H1 (cell line): ENCODE data around the gene CENPP. TPM values are rescaled to one million over a fixed set of nuclear protein-coding genes. Genes with fewer than 3 reads are reported as not detected.

Experiments
- ATF2 ChIP-seq: IDR thresholded peaks from 2 replicates; pipeline ENCODE4 v1.6.1; 2012; ENCODE audit warnings: low read length, inconsistent platforms
- POU5F1 ChIP-seq: IDR thresholded peaks from 2 replicates; pipeline ENCODE4 v1.6.1; 2011; ENCODE audit warnings: low read depth, mild to moderate bottlenecking, low read length, moderate library complexity
- SP1 ChIP-seq: IDR thresholded peaks from 2 replicates; pipeline ENCODE4 v1.6.1; 2011; ENCODE audit warnings: low read depth, low read length
- SUZ12 ChIP-seq: fragments of 200-600 bp; sonication (generic); IDR thresholded peaks from 2 replicates; pipeline ENCODE4 v1.6.1; 2012; ENCODE audit warnings: mild to moderate bottlenecking, inconsistent platforms, low read length, moderate library complexity, mixed read lengths
- polyA plus RNA-seq, 7 experiments: library from polyadenylated mRNA; depleted of rRNA in 3 of 7; stranded (reverse) in 5 of 7; unstranded in 2 of 7; fragments of >200 nt in 5 of 7; fragments of 200-250 nt in 2 of 7; gene quantifications; 1 replicate in 5 of 7; 2 replicates in 1 of 7; 4 replicates in 1 of 7; pipeline versions ENCODE4 v1.2.1 to v1.2.3, GENCODE V29; 2011 to 2013; ENCODE audit warnings: missing spikeins in 2 of 7, mixed read lengths in 2 of 7
- total RNA-seq: library from RNA; stranded (reverse); fragmentation: NEBNext Ultra II Directional; extraction: Animal tissue kit (Norgen Biotek cat#: 25700); gene quantifications from 2 replicates; pipeline ENCODE4 v1.2.1, GENCODE V29; 2021
- TF ChIP-seq, protein P1 (sequence below): IDR thresholded peaks from 2 replicates; pipeline ENCODE4 v1.6.1; 2012; ENCODE audit warnings: inconsistent platforms
- TF ChIP-seq, protein P2 (sequence below): IDR thresholded peaks from 2 replicates; pipeline ENCODE4 v1.6.1; 2012; ENCODE audit warnings: inconsistent platforms

The CENPP gene
- total and polyA plus RNA-seq, 2 of the 8 experiments (the other 6 are each of a cell fraction or from before 2014, with no cell fraction given): 2.7 to 10.8 TPM

DNA sequence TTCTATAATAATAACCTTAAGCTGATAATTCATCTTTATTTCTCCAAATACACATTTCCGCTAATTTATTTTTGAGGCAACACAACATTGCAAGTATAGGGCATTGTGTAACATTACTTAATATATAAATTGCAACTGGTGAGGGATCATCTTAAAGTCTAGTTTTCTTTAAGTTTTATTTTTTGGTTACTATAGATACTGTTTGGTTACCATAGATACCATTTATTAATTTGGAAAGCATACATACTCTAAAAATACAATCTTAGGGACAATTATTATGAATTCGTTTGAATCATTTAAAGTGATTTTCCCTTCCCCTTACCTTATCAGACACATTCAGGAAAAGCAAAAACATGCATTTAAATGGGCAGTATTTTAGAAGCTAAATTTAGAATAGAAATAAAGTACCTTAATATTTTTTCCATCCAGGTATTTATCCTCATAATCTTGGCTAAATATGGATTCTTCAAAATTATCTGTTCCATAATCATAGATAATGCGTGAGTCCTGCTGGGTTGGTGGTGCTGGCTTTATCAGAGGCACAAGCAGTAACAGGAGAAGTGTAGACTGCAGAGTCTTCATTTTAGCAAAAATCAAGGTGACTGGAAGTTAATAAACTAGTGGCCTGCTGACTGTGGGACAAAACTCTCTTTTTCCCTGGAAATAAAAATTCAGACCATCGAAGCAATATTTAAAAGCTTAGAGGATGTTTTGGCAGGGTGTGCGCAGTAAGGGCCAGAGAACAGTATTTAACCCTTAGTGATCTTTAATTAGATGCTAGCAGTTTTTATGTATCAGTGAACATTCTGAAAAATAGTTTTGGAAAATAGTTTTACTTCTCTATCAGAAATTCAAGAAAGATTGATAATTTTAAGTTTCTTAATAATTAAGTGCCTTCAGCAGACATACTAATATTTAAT, 77.3 kb downstream of the CENPP start (continued):
- TF ChIP-seq, protein P1, sequence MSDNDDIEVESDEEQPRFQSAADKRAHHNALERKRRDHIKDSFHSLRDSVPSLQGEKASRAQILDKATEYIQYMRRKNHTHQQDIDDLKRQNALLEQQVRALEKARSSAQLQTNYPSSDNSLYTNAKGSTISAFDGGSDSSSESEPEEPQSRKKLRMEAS: no peak
- TF ChIP-seq, protein P2, sequence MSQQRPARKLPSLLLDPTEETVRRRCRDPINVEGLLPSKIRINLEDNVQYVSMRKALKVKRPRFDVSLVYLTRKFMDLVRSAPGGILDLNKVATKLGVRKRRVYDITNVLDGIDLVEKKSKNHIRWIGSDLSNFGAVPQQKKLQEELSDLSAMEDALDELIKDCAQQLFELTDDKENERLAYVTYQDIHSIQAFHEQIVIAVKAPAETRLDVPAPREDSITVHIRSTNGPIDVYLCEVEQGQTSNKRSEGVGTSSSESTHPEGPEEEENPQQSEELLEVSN: no peak
- TF ChIP-seq SP1 (no peak), SUZ12 (no peak), POU5F1 (no peak), ATF2 (no peak)
